GM12878 (cell line): ENCODE results near the gene COL4A2. TPM values are rescaled to one million over a fixed set of nuclear protein-coding genes. Genes with fewer than 3 reads are reported as not detected.

Experiments
- ATAC-seq: fragments of 200-7000 bp; cut with Tn5 transposase; 3 replicates; pipeline ENCODE4 v1.9.1; 2020; ENCODE audit warnings: mild to moderate bottlenecking, moderate library complexity
- BruUV-seq: library from RNA; stranded (reverse); fragments of 400-500 nt; replicated peaks from 2 replicates; lab custom pipeline; 2021; lab: Mats Ljungman, UMichigan
- CTCF ChIA-PET: fragments of 300-600 bp; sonication (Branson Sonifier 250); formaldehyde crosslinking; extraction: SDS; loops from one replicate; lab custom pipeline; 2021; ENCODE audit warnings: inconsistent platforms; lab: Yijun Ruan, JAX
- POLR2A ChIA-PET: fragments of 350-600 bp; formaldehyde crosslinking; extraction: SDS; loops from one replicate; lab custom pipeline; 2021; ENCODE audit warnings: inconsistent platforms; lab: Charles Lee
- RAD21 ChIA-PET: fragments of 300-600 bp; sonication (Branson Sonifier 250); formaldehyde crosslinking; loops from one replicate; lab custom pipeline; 2023; ENCODE audit warnings: antibody characterized with exemption; ENCODE audit not compliant: unreplicated experiment; lab: Charles Lee
- SMC1A ChIA-PET: fragments of 300-600 bp; sonication (Branson Sonifier 250); formaldehyde crosslinking; loops from one replicate; lab custom pipeline; 2023; ENCODE audit not compliant: unreplicated experiment, uncharacterized antibody; lab: Charles Lee
- DNase-seq: peaks from one replicate; pipeline ENCODE4 v3.0.0-alpha.2; 2011; ENCODE audit warnings: low read depth, low spot score
- FAIRE-seq: peaks from 3 replicates; lab custom pipeline; 2011; peaks lifted over from hg19 to GRCh38; lab: Jason Lieb, UNC
- H2AFZ ChIP-seq: 2 replicates; pipeline ENCODE4 v1.6.0; 2011; ENCODE audit warnings: low read depth, low read length, control low read depth; ENCODE audit not compliant: control insufficient read depth
- H3K27ac ChIP-seq: 2 replicates; pipeline ENCODE4 v1.5.1; 2011; ENCODE audit warnings: control low read depth; ENCODE audit not compliant: control insufficient read depth, insufficient read depth
- H3K27me3 ChIP-seq, 2 experiments: replicated peaks in 1 of 2; 2 replicates each; pipeline versions ENCODE4 v1.6.0 to v1.6.1; 2011; ENCODE audit warnings: low read length in 1 of 2; ENCODE audit not compliant: control insufficient read depth in 2 of 2, insufficient read depth in 2 of 2
- H3K36me3 ChIP-seq, 2 experiments: 2 replicates each; pipeline ENCODE4 v1.5.1; 2011; ENCODE audit warnings: low read length in 1 of 2; ENCODE audit not compliant: control insufficient read depth in 2 of 2, insufficient read depth in 2 of 2
- H3K4me1 ChIP-seq: 2 replicates; pipeline ENCODE4 v1.6.1; 2011; ENCODE audit warnings: mild to moderate bottlenecking, low read length, moderate library complexity, mixed read lengths; ENCODE audit not compliant: control insufficient read depth, insufficient read depth
- H3K4me2 ChIP-seq: 2 replicates; pipeline ENCODE4 v1.6.0; 2011; ENCODE audit warnings: control low read depth; ENCODE audit not compliant: control insufficient read depth, insufficient read depth
- H3K4me3 ChIP-seq: fragments of 200-600 bp; sonication (generic); 2 replicates; pipeline ENCODE4 v1.5.1; 2016
- H3K79me2 ChIP-seq: 2 replicates; pipeline ENCODE4 v1.6.0; 2011; ENCODE audit warnings: low read length; ENCODE audit not compliant: control insufficient read depth, insufficient read depth
- H3K9ac ChIP-seq: 2 replicates; pipeline ENCODE4 v1.8.0; 2011; ENCODE audit warnings: low read length, control low read depth, mixed read lengths; ENCODE audit not compliant: control insufficient read depth, insufficient read depth
- H3K9me3 ChIP-seq: replicated peaks from 3 replicates; pipeline ENCODE4 v1.5.1; 2011; ENCODE audit warnings: mild to moderate bottlenecking, low read length; ENCODE audit not compliant: control insufficient read depth, insufficient read depth
- H4K20me1 ChIP-seq: 2 replicates; pipeline ENCODE4 v1.6.0; 2011; ENCODE audit not compliant: control insufficient read depth, insufficient read depth
- BMI1 ChIP-seq: fragments of 450-650 bp; IDR thresholded peaks from 2 replicates; pipeline ENCODE4 v1.6.1; 2016; ENCODE audit warnings: mild to moderate bottlenecking, moderate library complexity, borderline replicate concordance
- CBFB ChIP-seq: IDR thresholded peaks from 2 replicates; pipeline ENCODE4 v1.6.1; 2016; ENCODE audit warnings: antibody characterized with exemption, low read depth
- CBX5 ChIP-seq: sonication (generic); IDR thresholded peaks from 2 replicates; pipeline ENCODE4 v1.6.1; 2016; ENCODE audit warnings: low read depth, moderate library complexity, mild to moderate bottlenecking, inconsistent platforms
- CHD2 ChIP-seq: IDR thresholded peaks from 2 replicates; pipeline ENCODE4 v1.6.1; 2011; ENCODE audit warnings: low read depth, low read length, improper control_type of control experiment, borderline replicate concordance
- HDGF ChIP-seq: fragments of 450-650 bp; IDR thresholded peaks from 2 replicates; pipeline ENCODE4 v1.6.1; 2016; ENCODE audit warnings: antibody characterized with exemption
- KAT2A ChIP-seq: conservative IDR thresholded peaks from 2 replicates; pipeline ENCODE4 v1.6.1; 2011; ENCODE audit warnings: low read depth, low read length; ENCODE audit not compliant: control insufficient read depth
- LARP7 ChIP-seq: fragments of 450-650 bp; IDR thresholded peaks from 2 replicates; pipeline ENCODE4 v1.6.1; 2017; ENCODE audit warnings: mild to moderate bottlenecking
- MYC ChIP-seq: IDR thresholded peaks from 2 replicates; pipeline ENCODE4 v1.6.1; 2011; ENCODE audit warnings: mild to moderate bottlenecking, low read length, moderate library complexity, inconsistent platforms; ENCODE audit not compliant: insufficient read depth, insufficient replicate concordance, insufficient read length, severe bottlenecking
- NRF1 ChIP-seq: conservative IDR thresholded peaks from 2 replicates; pipeline ENCODE4 v1.6.1; 2011; ENCODE audit warnings: mild to moderate bottlenecking, low read depth, low read length, improper control_type of control experiment
- POLR2AphosphoS2 ChIP-seq: IDR thresholded peaks from 2 replicates; pipeline ENCODE4 v1.6.1; 2011; ENCODE audit warnings: low read depth, mild to moderate bottlenecking, low read length, improper control_type of control experiment, moderate library complexity
- RBBP5 ChIP-seq: fragments of 200-600 bp; sonication (generic); conservative IDR thresholded peaks from 2 replicates; pipeline ENCODE4 v1.6.1; 2016
- TBL1XR1 ChIP-seq: IDR thresholded peaks from 2 replicates; pipeline ENCODE4 v1.6.1; 2012; ENCODE audit warnings: low read depth, low read length, improper control_type of control experiment
- TCF3 ChIP-seq: IDR thresholded peaks from 2 replicates; pipeline ENCODE4 v1.6.1; 2012; ENCODE audit warnings: low read depth, mild to moderate bottlenecking, low read length, borderline replicate concordance; ENCODE audit not compliant: insufficient read depth
- ZNF592 ChIP-seq: fragments of 450-650 bp; IDR thresholded peaks from 2 replicates; pipeline ENCODE4 v1.6.1; 2017; ENCODE audit warnings: mild to moderate bottlenecking, moderate library complexity
- WGBS: methylation state at CpG from one replicate; pipeline ENCODE4 v1.1.6; 2016; ENCODE audit warnings: low lambda C conversion rate; ENCODE audit not compliant: insufficient replicate concordance, insufficient coverage; ENCODE audit errors: missing lambda C conversion rate; 5-methylcytosine and 5-hydroxymethylcytosine counted together
- in situ Hi-C: fragments of 300-500 bp; cut with MboI; formaldehyde crosslinking; loops from 9 replicates; pipeline ENCODE4 v1.14.3; 2018; ENCODE audit warnings: mixed read lengths
- intact Hi-C: fragments of 100-400 bp; cut with micrococcal nuclease; formaldehyde crosslinking; loops from one replicate; pipeline ENCODE4 v1.14.2; 2022; ENCODE audit not compliant: unreplicated experiment
- polyA plus RNA-seq, 11 experiments: library from polyadenylated mRNA; depleted of rRNA in 4 of 11; unstranded in 6 of 11; stranded (reverse) in 5 of 11; fragments of >200 nt; fragmentation: Nextera tagmentation in 4 of 11; fragmentation: Illumina TruSeq in 1 of 11; extraction: Ambion mirVana in 4 of 11; extraction: Trizol in 1 of 11; gene quantifications; 1 replicate in 1 of 11; 2 replicates in 10 of 11; pipeline versions ENCODE4 v1.2.1 to v1.2.3, GENCODE V29; 2011 to 2016; ENCODE audit warnings: inconsistent platforms in 2 of 11, missing spikeins in 2 of 11, low read depth in 1 of 11
- total RNA-seq, 4 experiments: library from RNA; depleted of rRNA in 3 of 4; stranded (reverse); fragments of >200 nt in 3 of 4; fragmentation: Illumina TruSeq in 1 of 4; extraction: Trizol in 1 of 4; gene quantifications; 2 replicates each; pipeline versions ENCODE4 v1.2.1 to v1.2.3, GENCODE V29; 2013 to 2021
- TF ChIP-seq, protein P1 (sequence below): fragments of 450-650 bp; IDR thresholded peaks from 2 replicates; pipeline ENCODE4 v1.6.1; 2017; ENCODE audit warnings: mild to moderate bottlenecking
- TF ChIP-seq, protein P2 (sequence below): IDR thresholded peaks from 2 replicates; pipeline ENCODE4 v1.6.1; 2012; ENCODE audit warnings: low read depth, low read length, improper control_type of control experiment

COL4A2 gene
- total and polyA plus RNA-seq, 10 of the 15 experiments (the other 5 are each of a cell fraction or from before 2014, with no cell fraction given): 0.16 to 1.6 (median 0.62) TPM; not detected in 3

- no peaks in the 10 kb centered on the region for H4K20me1 ChIP-seq
- RAD21 ChIA-PET: no interaction called here
- H3K4me1 ChIP-seq: no peaks in the 10 kb centered on the region
- H2AFZ ChIP-seq: no peak overlapping the region
- 44% methylated on average over 18 of the region's 18 CpGs for WGBS
- H3K27me3 ChIP-seq: peaks cover 0 to 4% of the 10 kb centered on the region in 2 experiments; a peak in 1 of 4 replicates
- H3K9ac ChIP-seq: no peak overlapping the region
- in situ Hi-C loops (no loop called here), intact Hi-C loops (no loop called here)
- no peaks in the 10 kb centered on the region for H3K9me3 ChIP-seq
- FAIRE-seq (no peak), ATAC-seq (no peak), DNase-seq (no peak)
- H3K4me2 ChIP-seq: no peak overlapping the region
- H3K36me3 ChIP-seq: no peaks in the 10 kb centered on the region
- no peaks in the 10 kb centered on the region for H3K79me2 ChIP-seq
- CTCF ChIA-PET: interaction anchor here (2.0 kb wide), 1 partner anchor 16 kb away, joined by 5 read pairs; no protein-coding TSS in a partner anchor
- SMC1A ChIA-PET: interaction anchor here (1.0 kb wide), 1 partner anchor 26 kb away, joined by 3 read pairs; no protein-coding TSS in a partner anchor
- H3K4me3 ChIP-seq: no peak overlapping the region
- POLR2A ChIA-PET: no interaction called here
- no peak overlapping the region for H3K27ac ChIP-seq
- no TSS peak for BruUV-seq
- TF ChIP-seq TCF3: no peak
- TF ChIP-seq TBL1XR1: no peak
- no peak for TF ChIP-seq MYC
- TF ChIP-seq NRF1: no peak
- TF ChIP-seq BMI1: no peak
- no peak for TF ChIP-seq RBBP5
- TF ChIP-seq, protein P1, sequence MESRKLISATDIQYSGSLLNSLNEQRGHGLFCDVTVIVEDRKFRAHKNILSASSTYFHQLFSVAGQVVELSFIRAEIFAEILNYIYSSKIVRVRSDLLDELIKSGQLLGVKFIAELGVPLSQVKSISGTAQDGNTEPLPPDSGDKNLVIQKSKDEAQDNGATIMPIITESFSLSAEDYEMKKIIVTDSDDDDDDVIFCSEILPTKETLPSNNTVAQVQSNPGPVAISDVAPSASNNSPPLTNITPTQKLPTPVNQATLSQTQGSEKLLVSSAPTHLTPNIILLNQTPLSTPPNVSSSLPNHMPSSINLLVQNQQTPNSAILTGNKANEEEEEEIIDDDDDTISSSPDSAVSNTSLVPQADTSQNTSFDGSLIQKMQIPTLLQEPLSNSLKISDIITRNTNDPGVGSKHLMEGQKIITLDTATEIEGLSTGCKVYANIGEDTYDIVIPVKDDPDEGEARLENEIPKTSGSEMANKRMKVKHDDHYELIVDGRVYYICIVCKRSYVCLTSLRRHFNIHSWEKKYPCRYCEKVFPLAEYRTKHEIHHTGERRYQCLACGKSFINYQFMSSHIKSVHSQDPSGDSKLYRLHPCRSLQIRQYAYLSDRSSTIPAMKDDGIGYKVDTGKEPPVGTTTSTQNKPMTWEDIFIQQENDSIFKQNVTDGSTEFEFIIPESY: no peak
- no peak for TF ChIP-seq CHD2
- TF ChIP-seq, protein P2, sequence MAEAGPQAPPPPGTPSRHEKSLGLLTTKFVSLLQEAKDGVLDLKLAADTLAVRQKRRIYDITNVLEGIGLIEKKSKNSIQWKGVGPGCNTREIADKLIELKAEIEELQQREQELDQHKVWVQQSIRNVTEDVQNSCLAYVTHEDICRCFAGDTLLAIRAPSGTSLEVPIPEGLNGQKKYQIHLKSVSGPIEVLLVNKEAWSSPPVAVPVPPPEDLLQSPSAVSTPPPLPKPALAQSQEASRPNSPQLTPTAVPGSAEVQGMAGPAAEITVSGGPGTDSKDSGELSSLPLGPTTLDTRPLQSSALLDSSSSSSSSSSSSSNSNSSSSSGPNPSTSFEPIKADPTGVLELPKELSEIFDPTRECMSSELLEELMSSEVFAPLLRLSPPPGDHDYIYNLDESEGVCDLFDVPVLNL: no peak
- TF ChIP-seq POLR2AphosphoS2: no peak
- no peak for TF ChIP-seq CBFB
- TF ChIP-seq LARP7: no peak
- TF ChIP-seq ZNF592: no peak
- TF ChIP-seq CBX5: no peak
- TF ChIP-seq HDGF: no peak
- TF ChIP-seq KAT2A: no peak
Observed at GRCh38 chr13:110347535-110348308, 40.6 kb downstream of the COL4A2 start.
